Purkinje cell (primary cell): Measurements from ENCODE around the gene SIRT1. TPM values are rescaled to one million over a fixed set of nuclear protein-coding genes. Genes with fewer than 3 reads are reported as not detected.

Experiments
- polyA plus RNA-seq: library from polyadenylated mRNA; unstranded; fragments of >200 nt; fragmentation: Nextera tagmentation; gene quantifications from 2 replicates; pipeline ENCODE4 v1.2.1, GENCODE V29; 2014

Gene SIRT1
- polyA plus RNA-seq = 4.5 and 8.6 TPM in 2 replicates

GRCh38 chr10:67884313-67884841, at the start of gene SIRT1:
Gene SIRT1, plus strand, starts transcription at chr10:67884656. Its CDS starts 66 bp downstream, at chr10:67884722.

GRCh38 chr10:67837541-67838314, 46.7 kb upstream of the SIRT1 start, which contains the start of gene DNAJC12:
Gene DNAJC12, minus strand, starts transcription at chr10:67838188. Its CDS starts 177 bp downstream, at chr10:67838011.

Other genes starting within 250 kb of the SIRT1 start
- 1.4 and 2.2 TPM in 2 replicates for gene CTNNA3, start 188.5 kb upstream of the SIRT1 start, polyA plus RNA-seq
- gene DNAJC12, start 46.5 kb upstream of the SIRT1 start, polyA plus RNA-seq = 151 and 180 TPM in 2 replicates
- gene HERC4, start 190.6 kb downstream of the SIRT1 start, polyA plus RNA-seq = 26.7 and 27.6 TPM in 2 replicates
- gene MYPN, start 224.8 kb downstream of the SIRT1 start, polyA plus RNA-seq = 0.73 and 1.8 TPM in 2 replicates